NT2/D1 (cell line): ENCODE results near the gene LRRC59.

ENCODE experiments used
- DNase-seq: peaks from one replicate; pipeline ENCODE4 v3.0.0-alpha.2; 2011; ENCODE audit warnings: low read depth, low spot score
- H3K27me3 ChIP-seq: 2 replicates; pipeline ENCODE4 v1.6.0; 2011; ENCODE audit warnings: mild to moderate bottlenecking; ENCODE audit not compliant: insufficient read length, insufficient read depth
- H3K36me3 ChIP-seq: 2 replicates; pipeline ENCODE4 v1.6.1; 2011; ENCODE audit warnings: mild to moderate bottlenecking, low read length, mixed read lengths; ENCODE audit not compliant: insufficient read depth, insufficient read length
- H3K4me1 ChIP-seq: 2 replicates; pipeline ENCODE4 v1.5.1; 2011; ENCODE audit not compliant: insufficient read depth, insufficient read length
- H3K4me3 ChIP-seq: 2 replicates; pipeline ENCODE4 v1.5.1; 2011; ENCODE audit warnings: low read depth; ENCODE audit not compliant: insufficient read length
- H3K9ac ChIP-seq: 2 replicates; pipeline ENCODE4 v1.6.0; 2011; ENCODE audit warnings: low read depth; ENCODE audit not compliant: insufficient read length
- H3K9me3 ChIP-seq: 2 replicates; pipeline ENCODE4 v1.5.1; 2011; ENCODE audit warnings: mild to moderate bottlenecking, low read length; ENCODE audit not compliant: insufficient read depth
- SUZ12 ChIP-seq: IDR thresholded peaks from 2 replicates; pipeline ENCODE4 v1.6.1; 2011; ENCODE audit not compliant: insufficient read length, insufficient read depth; ENCODE audit errors: extremely low read depth
- YY1 ChIP-seq: IDR thresholded peaks from 2 replicates; pipeline ENCODE4 v1.6.1; 2011; ENCODE audit not compliant: insufficient read length, insufficient read depth
- ZNF274 ChIP-seq: IDR thresholded peaks from 2 replicates; pipeline ENCODE4 v1.6.1; 2011; ENCODE audit warnings: mild to moderate bottlenecking, low read depth, low read length

Gene LRRC59

DNA sequence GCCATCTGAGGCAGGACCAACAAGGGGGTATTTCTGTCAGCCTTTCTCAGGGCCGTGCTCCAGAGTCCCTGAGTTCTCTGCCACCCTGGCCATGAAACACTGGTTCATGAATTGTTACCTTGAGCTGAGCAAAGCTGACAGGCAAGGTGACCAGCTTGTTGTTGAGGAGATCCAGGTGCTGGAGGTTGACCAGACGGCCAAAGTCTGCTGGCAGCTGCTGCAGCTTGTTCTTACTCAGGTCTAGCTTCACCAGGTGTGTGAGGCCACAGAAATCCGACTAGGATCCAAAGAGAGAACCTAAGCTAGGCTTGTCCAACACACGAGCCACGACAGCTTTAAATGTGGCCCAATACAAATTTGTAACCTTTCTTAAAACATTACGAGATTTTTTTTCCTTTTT lies 4.7 kb downstream of the LRRC59 start:
- no peak overlapping the region for H3K4me3 ChIP-seq
- H3K9ac ChIP-seq, result no peak overlapping the region
- no peak for DNase-seq
- peaks cover 1% of the 10 kb centered on the region for H3K4me1 ChIP-seq
- H3K9me3 ChIP-seq, result no peaks in the 10 kb centered on the region
- H3K36me3 ChIP-seq, result peaks cover 86% of the 10 kb centered on the region
- TF ChIP-seq SUZ12 (no peak), ZNF274 (no peak), YY1 (no peak)
- no peaks in the 10 kb centered on the region for H3K27me3 ChIP-seq

DNA sequence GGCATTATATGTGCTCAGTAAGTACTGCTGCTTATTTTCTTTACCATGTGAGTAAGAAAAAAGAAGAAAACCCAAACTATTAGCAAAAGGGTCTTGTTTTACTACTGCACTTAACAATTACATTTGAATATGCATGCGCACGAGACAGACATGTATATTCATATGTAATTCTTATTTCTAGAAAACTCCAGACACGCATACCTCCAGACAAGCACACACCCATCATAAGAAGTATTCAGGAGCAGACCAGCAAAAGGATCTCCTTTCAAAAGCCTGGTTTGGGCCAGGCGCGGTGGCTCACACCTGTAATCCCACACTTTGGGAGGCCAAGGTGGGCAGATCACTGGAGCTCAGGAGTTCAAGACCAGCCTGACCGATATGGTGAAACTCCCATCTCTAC lies 7.8 kb downstream of the LRRC59 start:
- no peak for DNase-seq
- no peak overlapping the region for H3K4me3 ChIP-seq
- H3K27me3 ChIP-seq, result no peaks in the 10 kb centered on the region
- peaks cover 97% of the 10 kb centered on the region for H3K36me3 ChIP-seq
- no peak overlapping the region for H3K9ac ChIP-seq
- peaks cover 1% of the 10 kb centered on the region for H3K4me1 ChIP-seq
- H3K9me3 ChIP-seq, result no peaks in the 10 kb centered on the region
- TF ChIP-seq ZNF274 (no peak), SUZ12 (no peak), YY1 (no peak)

DNA sequence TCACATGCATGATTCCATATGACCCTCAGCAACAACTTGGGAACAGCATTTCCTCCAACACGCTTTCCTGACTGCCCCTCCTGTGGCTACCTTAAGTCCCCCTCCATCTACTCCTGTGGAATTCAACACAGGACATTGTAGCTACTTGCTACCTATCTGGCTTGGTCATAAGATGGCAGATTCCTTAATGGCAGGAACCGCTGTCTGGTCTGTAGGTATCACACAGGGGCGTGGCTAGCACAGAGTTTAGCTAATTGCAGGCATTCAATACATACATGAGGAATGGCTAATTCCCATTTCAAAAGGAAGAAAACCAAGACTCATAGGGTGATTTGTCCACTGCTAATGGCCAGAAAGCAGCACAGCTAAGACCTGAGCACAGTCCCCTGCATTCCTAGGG lies 8.6 kb downstream of the LRRC59 start:
- H3K27me3 ChIP-seq, result no peaks in the 10 kb centered on the region
- H3K36me3 ChIP-seq, result peaks cover 97% of the 10 kb centered on the region
- no peaks in the 10 kb centered on the region for H3K9me3 ChIP-seq
- no peak for DNase-seq
- H3K9ac ChIP-seq, result no peak overlapping the region
- H3K4me1 ChIP-seq, result peaks cover 1% of the 10 kb centered on the region
- no peak overlapping the region for H3K4me3 ChIP-seq
- TF ChIP-seq ZNF274 (no peak), SUZ12 (no peak), YY1 (no peak)

DNA sequence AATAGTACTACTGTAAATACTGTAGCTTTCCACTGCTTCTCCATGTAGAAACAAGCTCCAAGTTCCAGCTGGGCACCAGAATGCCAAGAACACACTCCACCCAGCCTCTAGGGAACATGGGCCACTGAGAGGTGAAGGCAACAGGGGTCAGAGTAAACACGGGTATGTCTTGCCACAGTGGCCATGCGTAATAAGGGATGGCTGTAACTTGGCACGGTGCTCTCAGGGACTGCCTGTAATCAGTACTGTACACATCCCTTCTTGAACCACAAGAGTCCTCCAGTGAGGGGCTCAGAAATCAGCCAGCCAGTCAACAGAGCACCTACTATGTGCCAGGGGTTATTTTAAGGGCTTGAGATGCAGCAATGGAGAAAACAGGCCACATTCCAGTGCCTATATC lies 10.8 kb downstream of the LRRC59 start:
- Histone ChIP-seq H3K27me3 (no peaks in the 10 kb centered on the region), H3K9ac (no peak overlapping the region), H3K9me3 (no peaks in the 10 kb centered on the region), H3K36me3 (peaks cover 96% of the 10 kb centered on the region), H3K4me1 (peaks cover 1% of the 10 kb centered on the region), H3K4me3 (no peak overlapping the region)
- DNase-seq, result no peak
- TF ChIP-seq SUZ12 (no peak), ZNF274 (no peak), YY1 (no peak)

DNA sequence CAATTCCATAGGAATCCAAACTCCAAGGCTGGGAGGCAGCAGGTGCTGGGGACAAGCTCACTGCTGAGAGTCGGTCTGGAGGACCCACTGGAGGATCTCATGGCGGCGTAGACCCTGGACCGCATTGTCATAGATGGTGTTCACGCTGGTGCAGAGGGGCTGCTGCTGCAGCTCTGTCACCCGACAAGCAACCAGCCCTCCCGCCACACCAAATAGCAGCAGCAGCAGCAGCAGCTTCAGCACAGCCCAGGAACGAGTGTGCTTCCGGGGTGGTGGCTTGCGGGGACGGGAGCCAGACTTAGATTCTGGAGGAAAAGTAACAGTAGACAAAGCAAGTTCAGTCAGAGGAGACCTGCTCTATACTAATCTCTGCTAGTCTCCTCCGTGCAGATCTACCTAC lies 14.4 kb downstream of the LRRC59 start:
- TF ChIP-seq YY1, result no peak
- no peak for TF ChIP-seq ZNF274
- TF ChIP-seq SUZ12, result no peak
- Histone ChIP-seq H3K9ac (no peak overlapping the region), H3K4me1 (peaks cover 8% of the 10 kb centered on the region), H3K27me3 (no peaks in the 10 kb centered on the region), H3K4me3 (no peak overlapping the region), H3K9me3 (no peaks in the 10 kb centered on the region), H3K36me3 (peaks cover 96% of the 10 kb centered on the region)
- no peak for DNase-seq

DNA sequence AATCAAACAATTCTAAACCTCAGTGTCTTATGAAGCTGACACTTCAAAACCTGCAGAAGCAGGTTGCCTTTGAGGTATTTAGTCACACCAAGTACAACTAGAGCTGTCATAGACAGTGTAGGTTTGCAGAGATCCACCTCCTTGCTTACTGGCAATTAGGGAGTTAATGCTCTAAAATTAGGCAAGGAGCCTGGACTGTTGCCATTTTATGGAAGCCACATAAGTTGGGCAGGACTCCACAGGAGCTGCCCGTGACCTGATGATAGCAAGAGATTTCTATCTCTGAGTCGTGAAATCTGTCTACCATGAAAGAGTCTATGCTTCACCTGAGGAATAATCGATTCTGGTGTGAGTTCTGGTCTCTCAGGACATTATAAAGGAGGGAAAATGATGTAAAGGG lies 15.4 kb downstream of the LRRC59 start:
- Histone ChIP-seq H3K4me1 (peaks cover 8% of the 10 kb centered on the region), H3K9ac (no peak overlapping the region), H3K36me3 (peaks cover 92% of the 10 kb centered on the region), H3K4me3 (no peak overlapping the region), H3K9me3 (no peaks in the 10 kb centered on the region), H3K27me3 (no peaks in the 10 kb centered on the region)
- no peak for DNase-seq
- TF ChIP-seq YY1 (no peak), SUZ12 (no peak), ZNF274 (no peak)

DNA sequence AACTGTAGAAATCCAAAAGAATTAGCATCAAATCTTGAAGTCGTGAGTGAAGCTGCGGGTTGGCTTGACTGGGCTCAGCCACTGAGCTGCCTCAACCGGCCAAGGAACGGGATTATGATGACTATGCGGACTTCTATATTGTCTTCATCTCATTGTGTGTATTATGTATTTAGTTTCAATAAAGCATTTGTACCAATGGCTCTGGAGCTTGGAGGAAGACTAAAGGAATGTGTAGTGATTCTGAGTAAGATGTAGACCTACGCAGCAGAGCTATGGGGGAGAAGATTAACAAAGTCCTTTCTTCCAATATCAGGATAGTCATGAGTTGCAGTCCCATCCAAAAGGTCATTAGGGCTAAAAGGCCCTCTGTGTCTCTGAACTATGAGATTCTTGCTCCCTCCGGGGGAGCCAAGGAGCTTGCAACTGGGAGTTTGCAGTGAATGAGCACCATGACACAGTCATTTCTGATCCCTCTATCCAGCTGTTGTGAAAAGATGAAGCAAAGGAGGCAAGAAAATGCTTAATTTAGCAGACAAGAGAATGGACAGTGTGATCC lies 16.0 kb downstream of the LRRC59 start:
- no peak overlapping the region for H3K9ac ChIP-seq
- no peak overlapping the region for H3K4me3 ChIP-seq
- no peaks in the 10 kb centered on the region for H3K9me3 ChIP-seq
- no peak for DNase-seq
- peaks cover 92% of the 10 kb centered on the region for H3K36me3 ChIP-seq
- H3K27me3 ChIP-seq, result no peaks in the 10 kb centered on the region
- peaks cover 8% of the 10 kb centered on the region for H3K4me1 ChIP-seq
- no peak for TF ChIP-seq SUZ12
- TF ChIP-seq YY1, result no peak
- no peak for TF ChIP-seq ZNF274

DNA sequence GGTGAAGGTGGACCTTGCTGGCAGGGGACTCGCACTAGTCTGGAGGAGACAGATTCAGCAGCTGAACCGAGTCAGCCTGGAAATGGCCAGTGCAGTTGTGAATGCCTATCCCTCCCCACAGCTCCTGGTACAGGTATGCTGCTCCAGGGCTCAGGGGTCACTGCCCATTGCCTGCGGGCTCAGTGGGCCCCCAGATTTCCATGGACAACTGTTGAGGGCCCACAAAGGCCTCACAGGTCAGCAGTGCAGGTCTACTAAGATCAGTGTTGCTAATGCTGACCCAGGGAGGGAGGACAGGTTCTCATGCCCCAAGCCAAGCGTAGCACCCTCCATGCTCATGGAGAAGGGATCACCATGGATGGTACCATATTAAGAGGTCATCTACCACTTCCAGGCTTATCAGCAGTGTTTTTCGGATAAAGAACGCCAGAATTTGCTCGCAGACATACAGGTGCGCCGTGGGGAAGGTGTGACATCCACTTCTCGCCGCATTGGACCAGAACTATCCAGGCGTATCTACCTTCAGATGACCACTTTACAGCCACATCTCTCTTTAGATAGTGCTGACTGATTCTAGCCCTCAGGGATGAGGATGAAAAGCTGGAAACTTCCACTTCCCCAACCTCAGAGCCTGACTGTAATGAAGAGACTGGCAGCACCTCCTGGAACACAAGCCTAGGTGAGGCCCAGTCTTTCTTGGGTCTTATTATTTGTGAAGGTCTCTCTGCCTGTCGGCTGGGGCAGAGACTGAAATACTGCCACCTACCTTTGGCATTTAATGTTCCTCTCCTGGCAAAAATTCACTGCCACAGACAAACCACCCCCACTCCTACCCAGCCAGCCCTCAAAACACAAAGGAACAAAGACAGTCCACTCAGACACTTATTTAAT lies 16.7 kb downstream of the LRRC59 start:
- no peak for DNase-seq

More for the DNA sequence above, 16.7 kb downstream of the LRRC59 start:
- Histone ChIP-seq H3K36me3 (peaks cover 93% of the 10 kb centered on the region), H3K9me3 (no peaks in the 10 kb centered on the region), H3K4me3 (no peak overlapping the region), H3K27me3 (no peaks in the 10 kb centered on the region), H3K9ac (no peak overlapping the region), H3K4me1 (peaks cover 8% of the 10 kb centered on the region)
- no peak for TF ChIP-seq ZNF274
- no peak for TF ChIP-seq YY1
- TF ChIP-seq SUZ12, result no peak
